GM13977 (cell line): ENCODE measurements around the gene ANKRD30A.

Source experiments
- DNase-seq: peaks from one replicate; pipeline ENCODE4 v3.0.0; 2012; ENCODE audit warnings: low spot score
- CTCF ChIP-seq: IDR thresholded peaks from 2 replicates; pipeline ENCODE4 v1.5.1; 2012; ENCODE audit warnings: mild to moderate bottlenecking, control low read depth; ENCODE audit not compliant: insufficient read depth; ENCODE audit errors: extremely low read depth, missing control alignments
- in situ Hi-C: fragments of 300-500 bp; cut with MboI; formaldehyde crosslinking; loops from one replicate; pipeline ENCODE4 v1.12.0; 2022; ENCODE audit warnings: low sequenced_read_pairs, low pct_unique_long_range_greater_than_20kb, mixed read lengths, inconsistent platforms; ENCODE audit not compliant: unreplicated experiment

Gene ANKRD30A

GRCh38 chr10:37304036-37304435 lies 178.6 kb downstream of the ANKRD30A start:
- in situ Hi-C loops, result no loop called here
- no peak for DNase-seq
- TF ChIP-seq CTCF, result no peak

GRCh38 chr10:37314350-37314749 lies 189.0 kb downstream of the ANKRD30A start:
- no peak for TF ChIP-seq CTCF
- DNase-seq, result no peak
- in situ Hi-C loops, result no loop called here

GRCh38 chr10:37314862-37315261 lies 189.5 kb downstream of the ANKRD30A start:
- no peak for TF ChIP-seq CTCF
- in situ Hi-C loops, result no loop called here
- DNase-seq, result no peak

GRCh38 chr10:37344413-37344812 lies 219.0 kb downstream of the ANKRD30A start:
- TF ChIP-seq CTCF, result no peak
- in situ Hi-C loops, result no loop called here
- no peak for DNase-seq

GRCh38 chr10:37379991-37380390 lies 254.6 kb downstream of the ANKRD30A start:
- no peak for TF ChIP-seq CTCF
- DNase-seq, result no peak
- in situ Hi-C loops, result no loop called here

- in situ Hi-C loops, result no loop called here
- no peak for TF ChIP-seq CTCF
- no peak for DNase-seq
These were observed 255.9 kb downstream of the ANKRD30A start for GRCh38 chr10:37381271-37381670.

- DNase-seq, result no peak
- TF ChIP-seq CTCF, result no peak
- in situ Hi-C loops, result no loop called here
These were observed 259.5 kb downstream of the ANKRD30A start for GRCh38 chr10:37384923-37385322.
